ENCODE data around the gene FGFBP1. TPM values are rescaled to one million over a fixed set of nuclear protein-coding genes. Genes with fewer than 3 reads are reported as not detected.
"Not testable (repeated sequence)": the region's sequence is repeated elsewhere in the genome, so short reads cannot be mapped to it uniquely, and the experiment has no call there.

The FGFBP1 gene
- total RNA-seq, 4 donors from 2014 or later: 386 to 630 (median 528) TPM

GRCh38 chr4:15918484-15919129 lies 19.9 kb downstream of the FGFBP1 start:
- Histone ChIP-seq H3K4me1 (peaks cover 4 to 68% (median 15%) of the 10 kb centered on the region in 3 donors), H3K36me3 (no peaks in the 10 kb centered on the region), H3K27me3 (no peaks in the 10 kb centered on the region), H3K9me3 (no peaks in the 10 kb centered on the region), H3K27ac (peak overlapping the region in 3 of 4 donors; percentile 23 to 59 (median 43)), H3K4me3 (no peak overlapping the region)
- DNase-seq: no peak
- intact Hi-C loops (cut with DNase I): no loop called here
- no peak for TF ChIP-seq POLR2A (IDR thresholded peaks at IDR 0.05)
- TF ChIP-seq, protein P1, sequence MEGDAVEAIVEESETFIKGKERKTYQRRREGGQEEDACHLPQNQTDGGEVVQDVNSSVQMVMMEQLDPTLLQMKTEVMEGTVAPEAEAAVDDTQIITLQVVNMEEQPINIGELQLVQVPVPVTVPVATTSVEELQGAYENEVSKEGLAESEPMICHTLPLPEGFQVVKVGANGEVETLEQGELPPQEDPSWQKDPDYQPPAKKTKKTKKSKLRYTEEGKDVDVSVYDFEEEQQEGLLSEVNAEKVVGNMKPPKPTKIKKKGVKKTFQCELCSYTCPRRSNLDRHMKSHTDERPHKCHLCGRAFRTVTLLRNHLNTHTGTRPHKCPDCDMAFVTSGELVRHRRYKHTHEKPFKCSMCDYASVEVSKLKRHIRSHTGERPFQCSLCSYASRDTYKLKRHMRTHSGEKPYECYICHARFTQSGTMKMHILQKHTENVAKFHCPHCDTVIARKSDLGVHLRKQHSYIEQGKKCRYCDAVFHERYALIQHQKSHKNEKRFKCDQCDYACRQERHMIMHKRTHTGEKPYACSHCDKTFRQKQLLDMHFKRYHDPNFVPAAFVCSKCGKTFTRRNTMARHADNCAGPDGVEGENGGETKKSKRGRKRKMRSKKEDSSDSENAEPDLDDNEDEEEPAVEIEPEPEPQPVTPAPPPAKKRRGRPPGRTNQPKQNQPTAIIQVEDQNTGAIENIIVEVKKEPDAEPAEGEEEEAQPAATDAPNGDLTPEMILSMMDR (IDR thresholded peaks at IDR 0.05): no peak
- WGBS, 2 donors: 47 to 69% methylated on average over 1 to 4 of the region's 4 CpGs

DNA sequence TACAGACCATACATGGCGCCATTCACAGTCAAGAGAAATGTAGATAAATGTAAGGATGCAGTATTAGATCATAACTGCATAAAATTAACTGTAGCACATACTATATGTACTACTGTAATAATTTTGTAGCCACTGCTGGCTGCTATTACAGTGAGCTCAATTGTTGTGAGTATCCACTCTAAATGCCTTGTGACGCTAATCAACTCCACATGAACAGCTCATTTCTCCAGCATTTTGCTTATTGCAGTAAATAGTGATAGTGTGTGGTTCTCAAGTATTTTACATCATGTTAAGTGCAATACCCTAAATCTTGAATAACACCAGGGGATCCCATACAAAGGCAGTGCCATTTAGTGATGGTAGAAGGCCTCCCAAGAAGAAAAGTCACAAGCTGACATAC lies 21.2 kb downstream of the FGFBP1 start:
- 98 to 100% methylated on average over 2 of the region's 2 CpGs for WGBS, 2 donors
- no peak overlapping the region for H3K4me3 ChIP-seq
- TF ChIP-seq POLR2A (IDR thresholded peaks at IDR 0.05): no peak
- TF ChIP-seq, protein P1 (IDR thresholded peaks at IDR 0.05): no peak
- no peaks in the 10 kb centered on the region for H3K36me3 ChIP-seq
- H3K9me3 ChIP-seq: no peaks in the 10 kb centered on the region
- intact Hi-C loops (cut with DNase I): no loop called here
- no peak for DNase-seq
- peaks cover 9 to 80% (median 15%) of the 10 kb centered on the region in 3 donors for H3K4me1 ChIP-seq
- H3K27me3 ChIP-seq: no peaks in the 10 kb centered on the region
- no peak overlapping the region for H3K27ac ChIP-seq

DNA sequence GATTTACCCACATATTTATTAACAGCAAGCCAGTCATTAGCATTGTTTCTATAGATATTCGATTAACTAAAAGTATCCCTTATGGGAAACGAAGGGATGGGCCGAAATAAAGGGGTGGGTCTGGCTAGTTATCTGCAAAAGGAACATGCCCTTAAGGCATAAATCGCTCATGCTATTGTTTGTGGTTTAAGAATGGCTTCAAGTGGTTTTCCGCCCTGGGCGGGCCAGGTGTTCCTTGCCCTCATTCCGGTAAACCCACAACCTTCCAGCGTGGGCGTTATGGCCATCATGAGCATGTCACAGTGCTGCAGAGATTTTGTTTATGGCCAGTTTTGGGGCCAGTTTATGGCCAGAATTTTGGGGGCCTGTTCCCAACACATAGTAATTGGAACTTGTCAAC lies 22.2 kb downstream of the FGFBP1 start:
- 61 to 83% methylated on average over 9 of the region's 9 CpGs for WGBS, 2 donors
- H3K4me3 ChIP-seq; intact Hi-C loops (cut with DNase I); DNase-seq; H3K9me3 ChIP-seq; H3K27me3 ChIP-seq; H3K36me3 ChIP-seq: not testable (repeated sequence)
- H3K27ac ChIP-seq: peak overlapping the region in 2 of 4 donors; percentile 72 to 81
- peaks cover 9 to 76% (median 15%) of the 10 kb centered on the region in 3 donors for H3K4me1 ChIP-seq

GRCh38 chr4:15914736-15915135 lies 23.8 kb downstream of the FGFBP1 start:
- TF ChIP-seq, protein P1 (IDR thresholded peaks at IDR 0.05): peak in 1 of 6 experiments; percentile 13
- TF ChIP-seq POLR2A (IDR thresholded peaks at IDR 0.05): no peak
- Histone ChIP-seq H3K27me3 (no peaks in the 10 kb centered on the region), H3K36me3 (no peaks in the 10 kb centered on the region), H3K27ac (peak overlapping the region in 3 of 4 donors; percentile 69 to 81 (median 72)), H3K4me3 (no peak overlapping the region), H3K4me1 (peaks cover 9 to 77% (median 11%) of the 10 kb centered on the region in 3 donors), H3K9me3 (no peaks in the 10 kb centered on the region)
- 75 to 82% methylated on average over 2 of the region's 2 CpGs for WGBS, 2 donors
- intact Hi-C loops (cut with DNase I): no loop called here
- no peak for DNase-seq

DNA sequence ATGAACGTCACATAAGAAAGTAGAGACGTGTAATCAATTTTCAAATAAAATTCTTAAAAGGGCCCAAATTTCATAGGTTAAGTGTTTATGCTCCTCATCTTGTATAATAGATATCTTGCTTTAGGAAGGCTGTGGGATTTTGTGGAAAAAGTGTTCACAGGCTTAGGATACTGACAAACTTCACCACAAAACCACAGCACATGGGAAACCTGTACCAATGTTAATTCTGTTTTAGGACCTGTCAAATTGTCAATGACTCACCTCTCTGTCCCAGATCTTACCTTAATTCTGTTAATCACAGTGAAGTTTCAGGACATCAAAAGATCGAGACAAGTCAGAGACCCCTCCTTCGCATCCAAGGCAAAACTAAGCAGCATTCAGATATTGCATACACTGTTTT lies 24.2 kb downstream of the FGFBP1 start:
- Histone ChIP-seq H3K4me3 (no peak overlapping the region), H3K9me3 (no peaks in the 10 kb centered on the region), H3K27ac (peak overlapping the region in 3 of 4 donors; percentile 69 to 81 (median 72)), H3K27me3 (no peaks in the 10 kb centered on the region), H3K4me1 (peaks cover 9 to 81% (median 11%) of the 10 kb centered on the region in 3 donors), H3K36me3 (no peaks in the 10 kb centered on the region)
- no peak for TF ChIP-seq POLR2A (IDR thresholded peaks at IDR 0.05)
- TF ChIP-seq, protein P1 (IDR thresholded peaks at IDR 0.05): no peak
- intact Hi-C loops (cut with DNase I): no loop called here
- DNase-seq: no peak
- WGBS, 2 donors: 58 to 86% methylated on average over 3 to 4 of the region's 4 CpGs
